Suprapubic skin (tissue), 4 donors: ENCODE measurements around the gene MTCL1. TPM values are rescaled to one million over a fixed set of nuclear protein-coding genes. Genes with fewer than 3 reads are reported as not detected.

Experiments used
- DNase-seq, 2 donors: peaks; one replicate each; pipeline ENCODE4 v3.0.0-alpha.2; 2019; ENCODE audit warnings: low spot score in 2 of 2
- H3K27ac ChIP-seq: fragments of 200-600 bp; sonication (generic); one replicate; pipeline ENCODE4 v1.5.1; 2019
- H3K27me3 ChIP-seq: fragments of 200-600 bp; sonication (generic); one replicate; pipeline ENCODE4 v1.5.1; 2019
- H3K36me3 ChIP-seq: fragments of 200-600 bp; sonication (generic); one replicate; pipeline ENCODE4 v1.5.1; 2019
- H3K4me1 ChIP-seq: fragments of 200-600 bp; sonication (generic); one replicate; pipeline ENCODE4 v1.5.1; 2019
- H3K4me3 ChIP-seq: fragments of 200-600 bp; sonication (generic); one replicate; pipeline ENCODE4 v1.5.1; 2019; ENCODE audit warnings: mild to moderate bottlenecking
- H3K9me3 ChIP-seq: fragments of 200-600 bp; sonication (generic); one replicate; pipeline ENCODE4 v1.5.1; 2019
- CTCF ChIP-seq, 2 donors: fragments of 200-600 bp in 1 of 2; fragments of 450-650 bp in 1 of 2; sonication (generic) in 1 of 2; IDR thresholded peaks; one replicate each; pipeline ENCODE4 v1.5.1; 2016 to 2019; ENCODE audit warnings: antibody characterized with exemption in 2 of 2, mild to moderate bottlenecking in 1 of 2, moderate library complexity in 1 of 2
- EP300 ChIP-seq: sonication (generic); formaldehyde crosslinking; IDR thresholded peaks from one replicate; pipeline ENCODE4 v1.6.1; 2017; ENCODE audit warnings: antibody characterized with exemption
- POLR2A ChIP-seq, 2 donors: fragments of 450-650 bp; IDR thresholded peaks; one replicate each; pipeline ENCODE4 v1.6.1; 2017; ENCODE audit warnings: antibody characterized with exemption in 2 of 2, mild to moderate bottlenecking in 2 of 2, moderate library complexity in 2 of 2
- POLR2AphosphoS5 ChIP-seq, 3 donors: sonication (generic); formaldehyde crosslinking; IDR thresholded peaks; one replicate each; pipeline ENCODE4 v1.6.1; 2017; ENCODE audit warnings: antibody characterized with exemption in 3 of 3
- WGBS: methylation state at CpG from one replicate; pipeline ENCODE4 v1.1.5; 2018; 5-methylcytosine and 5-hydroxymethylcytosine counted together
- total RNA-seq, 4 donors: library from RNA; depleted of rRNA; stranded (reverse); fragments of >200 nt; gene quantifications; one replicate each; pipeline ENCODE4 v1.1.0, GENCODE V29; 2016

The MTCL1 gene
- total RNA-seq, 4 donors from 2014 or later: 7.0 to 9.4 (median 8.1) TPM

DNA sequence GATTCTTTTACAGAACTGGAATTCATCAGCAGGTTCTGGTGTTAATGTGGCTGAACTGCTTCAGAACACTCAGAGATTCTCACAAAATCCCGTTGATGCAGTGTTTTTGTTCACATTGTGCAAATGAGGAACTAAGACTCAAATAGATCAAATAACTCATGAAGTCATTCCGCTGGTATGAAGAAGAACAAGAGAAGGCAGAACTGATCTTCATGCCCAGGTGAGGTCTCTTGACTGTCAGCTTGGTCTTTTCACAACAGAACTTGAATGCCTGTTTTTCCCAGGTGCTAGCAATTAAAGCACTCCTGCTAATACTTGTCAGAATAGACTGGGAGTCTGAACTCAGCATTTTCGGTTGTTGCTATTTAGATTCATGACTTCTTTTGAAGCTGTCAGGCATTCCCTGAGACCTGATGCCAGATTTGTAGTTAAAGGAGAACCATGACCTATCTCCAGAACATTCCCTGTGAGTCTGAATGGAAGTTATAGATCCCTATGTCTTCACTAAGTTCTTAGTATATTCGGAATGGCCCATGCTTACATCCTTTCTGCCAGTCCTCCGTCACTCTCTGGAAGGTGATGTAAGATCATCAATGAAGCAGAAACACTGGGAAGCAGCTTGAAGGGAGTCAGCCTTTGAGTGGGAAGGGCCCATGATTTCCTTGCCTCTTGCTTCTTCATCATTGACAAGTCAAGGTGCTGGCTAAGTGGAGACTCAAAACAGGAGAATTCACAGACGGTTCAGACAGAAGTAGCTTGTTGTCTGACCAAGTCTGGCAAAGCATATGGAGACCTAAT is 155.7 kb downstream of the MTCL1 start:
- Histone ChIP-seq H3K27me3 (no peaks in the 10 kb centered on the region), H3K4me1 (no peaks in the 10 kb centered on the region), H3K27ac (no peak overlapping the region), H3K4me3 (no peak overlapping the region), H3K36me3 (no peaks in the 10 kb centered on the region), H3K9me3 (no peaks in the 10 kb centered on the region)
- no peak for DNase-seq
- no peak for TF ChIP-seq CTCF (IDR thresholded peaks at IDR 0.05)
- TF ChIP-seq POLR2A (IDR thresholded peaks at IDR 0.05): no peak
- 63% methylated on average over 6 of the region's 6 CpGs for WGBS

DNA sequence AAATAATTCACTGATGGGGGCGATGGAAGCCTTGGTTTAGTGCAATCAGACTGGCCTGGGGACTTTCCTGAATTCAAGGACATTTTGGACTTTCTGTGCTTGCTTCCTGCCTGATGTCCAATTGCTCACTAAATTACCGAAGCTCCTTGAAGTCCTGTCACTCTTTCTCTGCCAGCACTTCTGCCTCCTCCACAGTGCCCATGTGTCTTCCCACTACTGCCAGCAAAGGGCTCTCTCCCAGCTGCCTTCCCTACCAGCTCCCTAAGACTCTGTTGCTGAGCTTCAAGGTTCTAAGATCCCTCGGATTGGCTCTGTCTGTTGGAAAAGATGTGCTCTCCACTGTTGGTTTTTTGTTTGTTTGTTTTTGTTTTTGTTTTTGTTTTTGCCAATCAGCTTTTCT is 158.1 kb downstream of the MTCL1 start:
- no peaks in the 10 kb centered on the region for H3K27me3 ChIP-seq
- TF ChIP-seq EP300 (no peak), CTCF (IDR thresholded peaks at IDR 0.05) (no peak), POLR2A (IDR thresholded peaks at IDR 0.05) (no peak), POLR2AphosphoS5 (IDR thresholded peaks at IDR 0.05) (no peak)
- 90% methylated on average over 3 of the region's 3 CpGs for WGBS

DNA sequence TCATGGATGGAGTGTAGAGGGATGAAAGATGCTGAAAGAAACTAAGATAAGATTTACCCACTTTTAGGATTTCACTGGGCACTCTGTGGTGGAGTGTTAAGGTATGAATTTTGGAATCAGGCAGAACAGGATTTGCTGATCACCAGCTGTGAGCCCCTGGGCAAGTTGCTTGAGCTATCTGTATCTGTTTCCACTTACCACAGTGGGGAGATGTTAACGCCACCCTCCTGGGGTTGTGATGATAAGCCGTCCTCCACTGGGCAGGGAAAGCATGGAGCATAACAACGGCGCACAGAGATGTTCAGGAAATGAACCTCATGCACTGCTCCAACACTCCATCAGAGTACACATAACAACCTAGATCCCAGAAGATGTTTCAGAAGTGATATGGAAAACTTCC is 160.6 kb downstream of the MTCL1 start:
- Histone ChIP-seq H3K27me3 (no peaks in the 10 kb centered on the region), H3K4me3 (no peak overlapping the region), H3K4me1 (no peaks in the 10 kb centered on the region), H3K9me3 (no peaks in the 10 kb centered on the region), H3K27ac (no peak overlapping the region), H3K36me3 (no peaks in the 10 kb centered on the region)
- WGBS: 92% methylated on average over 4 of the region's 4 CpGs
- no peak for DNase-seq
- TF ChIP-seq CTCF (IDR thresholded peaks at IDR 0.05) (no peak), POLR2A (IDR thresholded peaks at IDR 0.05) (no peak), POLR2AphosphoS5 (IDR thresholded peaks at IDR 0.05) (no peak), EP300 (no peak)

More for the DNA sequence above, 158.1 kb downstream of the MTCL1 start:
- H3K4me1 ChIP-seq: no peaks in the 10 kb centered on the region
- no peak overlapping the region for H3K4me3 ChIP-seq
- no peaks in the 10 kb centered on the region for H3K9me3 ChIP-seq
- DNase-seq: no peak
- H3K36me3 ChIP-seq: no peaks in the 10 kb centered on the region
- no peak overlapping the region for H3K27ac ChIP-seq

GRCh38 chr18:8866679-8867078 is 161.3 kb downstream of the MTCL1 start:
- no peaks in the 10 kb centered on the region for H3K27me3 ChIP-seq
- H3K9me3 ChIP-seq: no peaks in the 10 kb centered on the region
- H3K27ac ChIP-seq: no peak overlapping the region
- no peaks in the 10 kb centered on the region for H3K36me3 ChIP-seq
- no peaks in the 10 kb centered on the region for H3K4me1 ChIP-seq
- TF ChIP-seq CTCF (IDR thresholded peaks at IDR 0.05) (no peak), POLR2A (IDR thresholded peaks at IDR 0.05) (no peak), POLR2AphosphoS5 (IDR thresholded peaks at IDR 0.05) (no peak), EP300 (no peak)
- no peak overlapping the region for H3K4me3 ChIP-seq
- no peak for DNase-seq
- WGBS: 83% methylated on average over 1 of the region's 1 CpG

- H3K36me3 ChIP-seq: no peaks in the 10 kb centered on the region
- H3K9me3 ChIP-seq: no peaks in the 10 kb centered on the region
- H3K4me1 ChIP-seq: no peaks in the 10 kb centered on the region
- no peaks in the 10 kb centered on the region for H3K27me3 ChIP-seq
- no peak overlapping the region for H3K27ac ChIP-seq
- no peak for TF ChIP-seq POLR2A (IDR thresholded peaks at IDR 0.05)
- no peak for TF ChIP-seq CTCF (IDR thresholded peaks at IDR 0.05)
- TF ChIP-seq POLR2AphosphoS5 (IDR thresholded peaks at IDR 0.05): no peak
- TF ChIP-seq EP300: no peak
- 50% methylated on average over 1 of the region's 4 CpGs for WGBS
- no peak overlapping the region for H3K4me3 ChIP-seq
- no peak for DNase-seq
Measured at GRCh38 chr18:8868276-8868675, 162.9 kb downstream of the MTCL1 start.
